CD14-positive monocyte (primary cell): ENCODE data around the gene CGB1. TPM values are rescaled to one million over a fixed set of nuclear protein-coding genes. Genes with fewer than 3 reads are reported as not detected.
A peak's percentile ranks its signal among the peaks of the same experiment; 100 is the strongest.
"Not testable (repeated sequence)": the region's sequence is repeated elsewhere in the genome, so short reads cannot be mapped to it uniquely, and the experiment has no call there.

ENCODE experiments used
- DNase-seq, 3 donors: peaks; one replicate each; pipeline ENCODE4 v3.0.0-alpha.2; 2011 to 2022
- H2AFZ ChIP-seq: 2 replicates; pipeline ENCODE4 v1.6.0; 2012; ENCODE audit warnings: mild to moderate bottlenecking, low read depth, low read length, inconsistent platforms; ENCODE audit not compliant: insufficient read depth, poor library complexity, severe bottlenecking
- H3K27ac ChIP-seq, 2 donors: 1 replicate in 1 of 2; 2 replicates in 1 of 2; pipeline ENCODE4 v1.5.1; 2012 to 2013; ENCODE audit warnings: low read length in 2 of 2, control low read depth in 1 of 2, inconsistent platforms in 1 of 2, low read depth in 1 of 2, mild to moderate bottlenecking in 1 of 2
- H3K27me3 ChIP-seq, 2 donors: one replicate each; pipeline versions ENCODE4 v1.6.0 to v1.6.1; 2011 to 2013; ENCODE audit warnings: low read length in 2 of 2; ENCODE audit not compliant: control insufficient read depth in 2 of 2, insufficient read depth in 2 of 2
- H3K36me3 ChIP-seq, 2 donors: replicated peaks in 1 of 2; 1 replicate in 1 of 2; 2 replicates in 1 of 2; pipeline versions ENCODE4 v1.5.1 to v1.6.1; 2012 to 2013; ENCODE audit warnings: low read length in 2 of 2, control low read depth in 1 of 2, inconsistent platforms in 1 of 2, mild to moderate bottlenecking in 1 of 2; ENCODE audit not compliant: insufficient read depth in 2 of 2, control insufficient read depth in 1 of 2
- H3K4me1 ChIP-seq, 2 donors: 1 replicate in 1 of 2; 2 replicates in 1 of 2; pipeline versions ENCODE4 v1.5.1 to v1.6.1; 2012 to 2013; ENCODE audit warnings: low read length in 2 of 2, control low read depth in 1 of 2, inconsistent platforms in 1 of 2, mild to moderate bottlenecking in 1 of 2, moderate library complexity in 1 of 2; ENCODE audit not compliant: insufficient read depth in 2 of 2, control insufficient read depth in 1 of 2
- H3K4me2 ChIP-seq: replicated peaks from 2 replicates; pipeline ENCODE3; 2012; ENCODE audit warnings: low read length, moderate library complexity, mild to moderate bottlenecking; ENCODE audit not compliant: poor library complexity, severe bottlenecking; ENCODE audit errors: extremely low read depth
- H3K4me3 ChIP-seq, 3 experiments: fragments of 200-600 bp in 1 of 3; sonication (generic) in 1 of 3; replicated peaks in 1 of 3; 1 replicate in 2 of 3; 2 replicates in 1 of 3; pipeline ENCODE4 v1.5.1; 2011 to 2013; ENCODE audit warnings: low read length in 3 of 3, mild to moderate bottlenecking in 3 of 3, control low read depth in 2 of 3, low read depth in 2 of 3, inconsistent platforms in 1 of 3, moderate library complexity in 1 of 3
- H3K79me2 ChIP-seq: 2 replicates; pipeline ENCODE4 v1.6.0; 2012; ENCODE audit warnings: mild to moderate bottlenecking, control low read depth, inconsistent platforms, low read length, moderate library complexity; ENCODE audit not compliant: insufficient read depth
- H3K9ac ChIP-seq: 2 replicates; pipeline ENCODE4 v1.6.0; 2017; ENCODE audit warnings: low read length, mild to moderate bottlenecking; ENCODE audit not compliant: insufficient read depth, poor library complexity, severe bottlenecking
- H3K9me3 ChIP-seq, 2 donors: replicated peaks in 1 of 2; 1 replicate in 1 of 2; 2 replicates in 1 of 2; pipeline versions ENCODE4 v1.5.1 to v1.6.1; 2012 to 2013; ENCODE audit warnings: low read length in 2 of 2, control low read depth in 1 of 2; ENCODE audit not compliant: control insufficient read depth in 1 of 2, insufficient read depth in 1 of 2
- H4K20me1 ChIP-seq: 2 replicates; pipeline ENCODE4 v1.6.0; 2012; ENCODE audit warnings: mild to moderate bottlenecking, low read length, control low read depth, moderate library complexity; ENCODE audit not compliant: insufficient read depth
- H3K27ac Mint-ChIP-seq, 7 donors: one replicate each; pipeline ENCODE4 v1.8.0; 2020; ENCODE audit warnings: mild to moderate bottlenecking in 7 of 7, mixed read lengths in 7 of 7, moderate library complexity in 6 of 7, inconsistent platforms in 2 of 7
- H3K27me3 Mint-ChIP-seq, 3 donors: one replicate each; pipeline ENCODE4 v1.8.0; 2021 to 2022; ENCODE audit warnings: low read depth in 3 of 3, mild to moderate bottlenecking in 3 of 3, mixed read lengths in 3 of 3, moderate library complexity in 3 of 3, inconsistent platforms in 1 of 3
- H3K36me3 Mint-ChIP-seq, 2 donors: one replicate each; pipeline ENCODE4 v1.8.0; 2020; ENCODE audit warnings: mixed read lengths in 2 of 2, inconsistent platforms in 1 of 2, mild to moderate bottlenecking in 1 of 2
- H3K4me1 Mint-ChIP-seq: one replicate; pipeline ENCODE4 v1.8.0; 2020; ENCODE audit warnings: mild to moderate bottlenecking, mixed read lengths
- H3K4me3 Mint-ChIP-seq, 2 donors: one replicate each; pipeline ENCODE4 v1.8.0; 2020; ENCODE audit warnings: mild to moderate bottlenecking in 2 of 2, mixed read lengths in 2 of 2, moderate library complexity in 1 of 2
- H3K9me3 Mint-ChIP-seq, 7 donors: one replicate each; pipeline ENCODE4 v1.8.0; 2020 to 2022; ENCODE audit warnings: mixed read lengths in 7 of 7, mild to moderate bottlenecking in 6 of 7, moderate library complexity in 6 of 7, inconsistent platforms in 2 of 7
- CTCF ChIP-seq: fragments of 200-600 bp; IDR thresholded peaks from one replicate; pipeline ENCODE4 v1.8.0; 2022; ENCODE audit warnings: antibody characterized with exemption, mild to moderate bottlenecking
- WGBS: methylation state at CpG from one replicate; pipeline ENCODE4 v1.1.5; 2013; ENCODE audit warnings: missing lambda C conversion rate; ENCODE audit not compliant: insufficient coverage; 5-methylcytosine and 5-hydroxymethylcytosine counted together
- intact Hi-C, 2 donors: fragments of 100-400 bp; cut with micrococcal nuclease; formaldehyde crosslinking; loops; one replicate each; pipeline versions ENCODE4 v1.15.0 to v1.15.1; 2023
- polyA plus RNA-seq, 3 donors: library from polyadenylated mRNA; depleted of rRNA in 1 of 3; unstranded in 2 of 3; stranded (reverse) in 1 of 3; fragments of 300-500 nt in 2 of 3; fragments of >200 nt in 1 of 3; fragmentation: Illumina TruSeq in 2 of 3; gene quantifications; 1 replicate in 2 of 3; 2 replicates in 1 of 3; pipeline ENCODE4 v1.2.3, GENCODE V29; 2012 to 2021

CGB1 gene
- polyA plus RNA-seq, 3 donors: not detected

GRCh38 chr19:49056101-49056901, 19.6 kb upstream of the CGB1 start:
- Histone ChIP-seq H3K9me3 (peaks cover 0 to 9% of the 10 kb centered on the region in 2 donors), H3K4me3 (peak overlapping the region; percentile 39 to 72 (median 43)), H3K79me2 (no peaks in the 10 kb centered on the region), H3K27me3 (peaks cover 23 to 59% of the 10 kb centered on the region in 2 donors), H3K27ac (no peak overlapping the region), H2AFZ (peak overlapping the region; percentile 79), H3K9ac (peak overlapping the region; percentile 11), H3K4me1 (peaks cover 23 to 24% of the 10 kb centered on the region in 2 donors), H3K36me3 (no peaks in the 10 kb centered on the region), H4K20me1 (no peaks in the 10 kb centered on the region), H3K4me2 (peak overlapping the region; percentile 76)
- H3K4me3 Mint-ChIP-seq: peak overlapping the region; percentile 82 to 89
- H3K9me3 Mint-ChIP-seq: peaks cover 2 to 30% (median 22%) of the 10 kb centered on the region in 7 donors
- peak; percentile 21 to 32 (median 26) for DNase-seq
- TF ChIP-seq CTCF: peak; percentile 13
- intact Hi-C loops: no loop called here
- peaks cover 63 to 76% (median 64%) of the 10 kb centered on the region in 3 donors for H3K27me3 Mint-ChIP-seq
- WGBS: under 1% methylated on average over 58 of the region's 63 CpGs
- H3K36me3 Mint-ChIP-seq: peaks cover 4 to 8% of the 10 kb centered on the region in 2 donors
- peak overlapping the region in 2 of 7 donors; percentile 7 to 36 for H3K27ac Mint-ChIP-seq
- H3K4me1 Mint-ChIP-seq: peaks cover 28% of the 10 kb centered on the region

DNA sequence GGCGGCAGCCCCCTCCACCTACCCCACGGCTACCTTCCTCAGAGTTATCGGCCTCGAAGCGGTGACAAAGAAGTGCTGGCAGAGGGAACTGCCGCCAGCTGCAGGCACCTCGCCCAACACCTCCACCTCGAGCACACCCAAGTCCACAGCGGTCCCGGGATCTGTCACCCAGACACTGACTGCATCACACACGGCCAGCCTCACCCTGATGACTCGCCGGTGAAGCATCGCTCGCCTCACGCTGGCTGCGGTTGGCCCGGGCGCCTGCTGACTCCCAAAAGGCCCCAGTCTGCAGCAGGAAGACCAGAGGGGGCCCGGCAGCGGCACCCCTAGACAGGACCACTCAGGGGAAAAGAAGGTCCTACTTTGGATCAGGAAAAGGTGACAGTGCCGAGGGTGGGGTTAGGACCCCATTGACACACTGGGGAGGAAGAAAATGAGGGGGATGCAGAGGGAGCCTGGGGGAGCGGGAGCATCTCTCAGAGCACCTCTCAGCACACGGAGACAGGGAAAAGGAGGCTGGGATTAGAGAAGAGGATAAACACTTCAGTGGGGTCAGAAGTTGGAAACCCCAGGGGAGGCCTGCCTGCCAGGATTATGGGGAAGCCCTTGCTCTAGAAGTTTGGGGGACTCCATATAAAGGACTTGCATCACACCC, 13.8 kb upstream of the CGB1 start:
- H3K27me3 Mint-ChIP-seq: peaks cover 11 to 28% (median 12%) of the 10 kb centered on the region in 3 donors
- H3K4me3 ChIP-seq, H3K27ac ChIP-seq, H3K4me2 ChIP-seq, H3K36me3 Mint-ChIP-seq, H3K9me3 Mint-ChIP-seq, H3K9ac ChIP-seq, H3K36me3 ChIP-seq, H3K27me3 ChIP-seq, H4K20me1 ChIP-seq, H3K4me1 ChIP-seq, H3K4me1 Mint-ChIP-seq, H2AFZ ChIP-seq, H3K27ac Mint-ChIP-seq, H3K4me3 Mint-ChIP-seq, intact Hi-C loops, DNase-seq, H3K79me2 ChIP-seq, H3K9me3 ChIP-seq: not testable (repeated sequence)
- WGBS: 89% methylated on average over 22 of the region's 24 CpGs

DNA sequence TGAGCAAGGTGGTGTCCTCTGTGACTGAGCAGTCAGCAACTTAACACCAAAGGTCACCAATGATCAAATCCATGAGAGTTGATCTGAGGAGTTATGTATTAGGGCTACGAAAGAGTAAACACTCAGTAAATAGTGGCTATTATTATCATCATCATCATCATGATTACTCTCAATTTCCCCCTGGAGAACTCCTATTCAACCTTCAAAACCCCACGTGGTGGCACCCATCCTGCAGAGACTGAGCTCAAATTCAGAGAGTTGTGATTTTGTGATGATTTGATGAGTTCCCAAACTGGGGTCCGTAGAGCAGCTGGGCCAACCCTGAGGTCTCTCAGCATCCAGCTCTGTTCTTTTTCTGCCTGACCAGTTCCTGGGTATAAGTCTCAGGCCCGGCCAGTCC, 13.1 kb upstream of the CGB1 start:
- H4K20me1 ChIP-seq, H3K4me1 Mint-ChIP-seq, H3K27ac ChIP-seq, H3K4me3 ChIP-seq, H3K4me1 ChIP-seq, H2AFZ ChIP-seq, intact Hi-C loops, H3K79me2 ChIP-seq, H3K9me3 Mint-ChIP-seq, H3K36me3 ChIP-seq, H3K4me3 Mint-ChIP-seq, H3K4me2 ChIP-seq, H3K9ac ChIP-seq, H3K36me3 Mint-ChIP-seq, DNase-seq, H3K9me3 ChIP-seq, H3K27me3 ChIP-seq, H3K27ac Mint-ChIP-seq: not testable (repeated sequence)
- WGBS: no CpG with 5 or more reads among the region's 4 CpGs
- H3K27me3 Mint-ChIP-seq: peaks cover 5 to 21% (median 6%) of the 10 kb centered on the region in 3 donors
